HCT116 (cell line): ENCODE results near the gene GRM3. TPM values are rescaled to one million over a fixed set of nuclear protein-coding genes. Genes with fewer than 3 reads are reported as not detected.
A peak's percentile ranks its signal among the peaks of the same experiment; 100 is the strongest.

Experiments
- ATAC-seq: fragments of 200-7000 bp; cut with Tn5 transposase; 2 replicates; pipeline ENCODE4 v1.9.1; 2020; ENCODE audit warnings: mild to moderate bottlenecking, moderate library complexity
- Bru-seq: library from RNA; stranded (reverse); fragments of 400-500 nt; gene quantifications from one replicate; lab custom pipeline; 2021; lab: Mats Ljungman, UMichigan
- BruChase-seq, 2 experiments: library from RNA; stranded (reverse); fragments of 400-500 nt; gene quantifications; one replicate each; lab custom pipeline; 2021; lab: Mats Ljungman, UMichigan
- BruUV-seq: library from RNA; stranded (reverse); fragments of 400-500 nt; replicated peaks from 2 replicates; lab custom pipeline; 2021; lab: Mats Ljungman, UMichigan
- CTCF ChIA-PET: fragments of 300-600 bp; sonication (Branson Sonifier 250); formaldehyde crosslinking; loops from one replicate; lab custom pipeline; 2021; ENCODE audit warnings: antibody characterized with exemption; lab: Charles Lee
- POLR2A ChIA-PET: fragments of 300-600, 350-600 bp; sonication (Branson Sonifier 250); formaldehyde crosslinking; loops from one replicate; lab custom pipeline; 2021; ENCODE audit warnings: antibody characterized with exemption; lab: Charles Lee
- RAD21 ChIA-PET, 2 experiments: fragments of 300-600 bp; sonication (Branson Sonifier 250); formaldehyde crosslinking; loops; one replicate each; lab custom pipeline; 2023; ENCODE audit warnings: low total read pairs in 2 of 2; ENCODE audit not compliant: uncharacterized antibody in 2 of 2, unreplicated experiment in 2 of 2, low non-redundant PET in 1 of 2; lab: Charles Lee
- DNase-seq: peaks from one replicate; pipeline ENCODE4 v3.0.0-alpha.2; 2010; ENCODE audit warnings: low read depth, low spot score
- H2AFZ ChIP-seq: fragments of 200-600 bp; shearing (Covaris generic), sonication (generic); 2 replicates; pipeline ENCODE4 v1.6.1; 2017; ENCODE audit warnings: low read depth, mixed run types, mixed read lengths, antibody characterized with exemption, low read length; ENCODE audit not compliant: poor library complexity, severe bottlenecking
- H3K27ac ChIP-seq: 2 replicates; pipeline ENCODE4 v1.5.1; 2012; ENCODE audit warnings: low read depth, low read length
- H3K27me3 ChIP-seq: fragments of 200-600 bp; sonication (generic); 2 replicates; pipeline ENCODE4 v1.6.1; 2016; ENCODE audit warnings: mixed run types, low read length, mixed read lengths; ENCODE audit not compliant: insufficient read depth
- H3K36me3 ChIP-seq, 2 experiments: fragments of 200-500 bp in 1 of 2; fragments of 200-600 bp in 1 of 2; sonication (Bioruptor generic) in 1 of 2; sonication (generic) in 1 of 2; 2 replicates each; pipeline versions ENCODE4 v1.5.1 to v1.6.1; 2014 to 2016; ENCODE audit warnings: low read length in 2 of 2, inconsistent platforms in 1 of 2, mixed read lengths in 1 of 2, mixed run types in 1 of 2; ENCODE audit not compliant: insufficient read depth in 2 of 2, control insufficient read depth in 1 of 2
- H3K4me1 ChIP-seq, 2 experiments: fragments of 200-600 bp in 1 of 2; sonication (generic) in 1 of 2; 2 replicates each; pipeline versions ENCODE4 v1.5.1 to v1.6.1; 2012 to 2017; ENCODE audit warnings: low read length in 2 of 2, inconsistent platforms in 1 of 2, mild to moderate bottlenecking in 1 of 2, mixed read lengths in 1 of 2, mixed run types in 1 of 2, moderate library complexity in 1 of 2; ENCODE audit not compliant: insufficient read depth in 2 of 2, control insufficient read depth in 1 of 2
- H3K4me2 ChIP-seq: fragments of 200-600 bp; sonication (generic); 2 replicates; pipeline ENCODE4 v1.6.1; 2017; ENCODE audit warnings: mixed run types, low read length, mixed read lengths
- H3K4me3 ChIP-seq, 2 experiments: fragments of 200-600 bp in 1 of 2; sonication (generic) in 1 of 2; replicated peaks in 1 of 2; 2 replicates each; pipeline ENCODE4 v1.5.1; 2011 to 2016; ENCODE audit warnings: low read length in 2 of 2, control low read depth in 1 of 2, low read depth in 1 of 2, mild to moderate bottlenecking in 1 of 2, mixed read lengths in 1 of 2, mixed run types in 1 of 2
- H3K79me2 ChIP-seq: fragments of 200-600 bp; sonication (generic); 2 replicates; pipeline ENCODE4 v1.6.1; 2017; ENCODE audit warnings: mild to moderate bottlenecking, mixed run types, low read length, moderate library complexity, mixed read lengths; ENCODE audit not compliant: insufficient read depth
- H3K9ac ChIP-seq: fragments of 200-600 bp; sonication (generic); 2 replicates; pipeline ENCODE4 v1.6.1; 2016; ENCODE audit warnings: low read length, mixed read lengths
- H3K9me2 ChIP-seq: fragments of 200-600 bp; sonication (generic), shearing (Covaris generic); 2 replicates; pipeline ENCODE4 v1.6.1; 2017; ENCODE audit warnings: mixed run types, mild to moderate bottlenecking, moderate library complexity; ENCODE audit not compliant: insufficient read depth
- H3K9me3 ChIP-seq, 2 experiments: fragments of 200-500 bp in 1 of 2; fragments of 200-600 bp in 1 of 2; sonication (Bioruptor generic) in 1 of 2; sonication (generic) in 1 of 2; 2 replicates each; pipeline ENCODE4 v1.6.1; 2014 to 2017; ENCODE audit warnings: low read length in 2 of 2, mixed read lengths in 2 of 2, inconsistent platforms in 1 of 2, low read depth in 1 of 2, mild to moderate bottlenecking in 1 of 2, mixed run types in 1 of 2, moderate library complexity in 1 of 2; ENCODE audit not compliant: control insufficient read depth in 1 of 2, insufficient read depth in 1 of 2
- H4K20me1 ChIP-seq: fragments of 200-600 bp; sonication (generic), shearing (Covaris generic); 2 replicates; pipeline ENCODE4 v1.6.1; 2017; ENCODE audit warnings: mixed run types, mild to moderate bottlenecking, moderate library complexity; ENCODE audit not compliant: insufficient read depth
- ATF3 ChIP-seq: IDR thresholded peaks from 2 replicates; pipeline ENCODE4 v1.6.1; 2012
- CBX3 ChIP-seq: IDR thresholded peaks from 2 replicates; pipeline ENCODE4 v1.6.1; 2012; ENCODE audit warnings: low read depth
- CEBPB ChIP-seq: IDR thresholded peaks from 2 replicates; pipeline ENCODE4 v1.6.1; 2012; ENCODE audit warnings: low read depth
- EGR1 ChIP-seq: IDR thresholded peaks from 2 replicates; pipeline ENCODE4 v1.6.1; 2012; ENCODE audit warnings: low read depth
- ELF1 ChIP-seq: IDR thresholded peaks from 2 replicates; pipeline ENCODE4 v1.6.1; 2012; ENCODE audit warnings: low read depth, borderline replicate concordance
- EZH2 ChIP-seq: fragments of 200-600 bp; sonication (generic); IDR thresholded peaks from 2 replicates; pipeline ENCODE4 v1.6.1; 2017; ENCODE audit warnings: antibody characterized with exemption, mixed run types
- EZH2phosphoT487 ChIP-seq: fragments of 200-600 bp; IDR thresholded peaks from 2 replicates; pipeline ENCODE4 v1.6.1; 2018; ENCODE audit warnings: antibody characterized with exemption, borderline replicate concordance
- JUND ChIP-seq: IDR thresholded peaks from 2 replicates; pipeline ENCODE4 v1.6.1; 2012
- MAX ChIP-seq: IDR thresholded peaks from 2 replicates; pipeline ENCODE4 v1.6.1; 2012
- RAD21 ChIP-seq: IDR thresholded peaks from 2 replicates; pipeline ENCODE4 v1.6.1; 2012; ENCODE audit warnings: low read depth, mild to moderate bottlenecking
- REST ChIP-seq: IDR thresholded peaks from 2 replicates; pipeline ENCODE4 v1.6.1; 2012; ENCODE audit warnings: low read depth
- SIN3A ChIP-seq: IDR thresholded peaks from 2 replicates; pipeline ENCODE4 v1.6.1; 2012; ENCODE audit warnings: low read depth
- SP1 ChIP-seq: IDR thresholded peaks from 2 replicates; pipeline ENCODE4 v1.6.1; 2012; ENCODE audit warnings: low read depth
- SRF ChIP-seq: IDR thresholded peaks from 2 replicates; pipeline ENCODE4 v1.6.1; 2012; ENCODE audit warnings: low read depth
- TCF7L2 ChIP-seq: IDR thresholded peaks from 2 replicates; pipeline ENCODE4 v1.7.0; 2011; ENCODE audit warnings: borderline replicate concordance, inconsistent platforms; ENCODE audit not compliant: insufficient read depth, insufficient read length; ENCODE audit errors: extremely low read depth
- YY1 ChIP-seq: IDR thresholded peaks from 2 replicates; pipeline ENCODE4 v1.6.1; 2011; ENCODE audit warnings: low read length, low read depth, moderate library complexity, mild to moderate bottlenecking; ENCODE audit not compliant: insufficient replicate concordance; ENCODE audit errors: extremely low read depth
- ZBTB33 ChIP-seq: IDR thresholded peaks from 2 replicates; pipeline ENCODE4 v1.6.1; 2011; ENCODE audit warnings: mild to moderate bottlenecking, low read length, moderate library complexity; ENCODE audit not compliant: insufficient replicate concordance; ENCODE audit errors: extremely low read depth
- ZFX ChIP-seq: fragments of 450-650 bp; IDR thresholded peaks from 2 replicates; pipeline ENCODE4 v1.6.1; 2017
- ZNF274 ChIP-seq: fragments of 200-500 bp; sonication (Bioruptor generic); IDR thresholded peaks from 2 replicates; pipeline ENCODE4 v1.6.1; 2014; ENCODE audit warnings: mild to moderate bottlenecking, low read depth, low read length, inconsistent platforms
- intact Hi-C: fragments of 100-400 bp; cut with micrococcal nuclease; formaldehyde crosslinking; loops from 2 replicates; pipeline ENCODE4 v1.10.0; 2022
- long read RNA-seq: library from polyadenylated mRNA; unstranded; transcript quantifications from one replicate; pipeline ENCODE4 v2.0.0, GENCODE V29; 2021; ENCODE audit not compliant: unreplicated experiment
- polyA plus RNA-seq: library from polyadenylated mRNA; unstranded; fragments of >200 nt; gene quantifications from 2 replicates; pipeline ENCODE4 v1.2.1, GENCODE V29; 2012; ENCODE audit warnings: missing spikeins
- total RNA-seq: library from RNA; stranded (reverse); gene quantifications from one replicate; pipeline ENCODE4 v1.2.1, GENCODE V29; 2021; ENCODE audit not compliant: unreplicated experiment

The GRM3 gene
- total RNA-seq (not detected), Bru-seq, nascent RNA (not detected), BruChase-seq, experiment 1, labeled RNA remaining after a 6-hour chase (not detected), BruChase-seq, experiment 2, labeled RNA remaining after a 2-hour chase (percentile 1 among the genes with signal in this experiment)
- 0.14 and 0.16 TPM in 2 replicates for polyA plus RNA-seq
- long read RNA-seq: 0 reads

GRCh38 chr7:86643561-86644281, at the start of gene GRM3:
TSS of gene GRM3 (plus strand) at chr7:86643909. CDS start at chr7:86765146, 121,237 bp downstream.
- no peak within 1 kb of the TSS for H3K9ac ChIP-seq
- DNase-seq: no peak
- TF ChIP-seq ELF1 (no peak), RAD21 (no peak), SIN3A (no peak), ATF3 (no peak), TCF7L2 (no peak), SP1 (no peak), EZH2 (no peak), ZBTB33 (no peak), REST (no peak), JUND (no peak), EGR1 (no peak), SRF (no peak), EZH2phosphoT487 (no peak), ZFX (no peak), CBX3 (no peak), MAX (no peak), YY1 (no peak), CEBPB (no peak), ZNF274 (no peak)

More at GRCh38 chr7:86643561-86644281, at the start of gene GRM3:
- no peak within 1 kb of the TSS for H3K4me2 ChIP-seq
- H2AFZ ChIP-seq: peak within 1 kb of the TSS; percentile 16
- no peaks in the 10 kb centered on the region for H3K79me2 ChIP-seq
- intact Hi-C loops: no loop called here
- H3K9me3 ChIP-seq: no peaks in the 10 kb centered on the region
- no peaks in the 10 kb centered on the region for H3K36me3 ChIP-seq
- ChIA-PET RAD21 (no interaction called here), CTCF (no interaction called here), POLR2A (interaction anchor here (1.4 kb wide), 1 partner anchor 13 kb away, joined by 3 read pairs; no protein-coding TSS in a partner anchor)
- H3K27me3 ChIP-seq: 0 out of 2 replicates have a peak, but pooled peaks cover 10% of the 10 kb centered on the region
- no peaks in the 10 kb centered on the region for H3K4me1 ChIP-seq
- no peak within 1 kb of the TSS for H3K27ac ChIP-seq
- no TSS peak for BruUV-seq
- ATAC-seq: no peak
- no peaks in the 10 kb centered on the region for H3K9me2 ChIP-seq
- no peak within 1 kb of the TSS for H3K4me3 ChIP-seq
- no peaks in the 10 kb centered on the region for H4K20me1 ChIP-seq
